HCT116 (cell line): ENCODE measurements around the gene OR2AG1.

ENCODE experiments used
- CEBPB ChIP-seq: IDR thresholded peaks from 2 replicates; pipeline ENCODE4 v1.6.1; 2012; ENCODE audit warnings: low read depth
- SIN3A ChIP-seq: IDR thresholded peaks from 2 replicates; pipeline ENCODE4 v1.6.1; 2012; ENCODE audit warnings: low read depth

DNA sequence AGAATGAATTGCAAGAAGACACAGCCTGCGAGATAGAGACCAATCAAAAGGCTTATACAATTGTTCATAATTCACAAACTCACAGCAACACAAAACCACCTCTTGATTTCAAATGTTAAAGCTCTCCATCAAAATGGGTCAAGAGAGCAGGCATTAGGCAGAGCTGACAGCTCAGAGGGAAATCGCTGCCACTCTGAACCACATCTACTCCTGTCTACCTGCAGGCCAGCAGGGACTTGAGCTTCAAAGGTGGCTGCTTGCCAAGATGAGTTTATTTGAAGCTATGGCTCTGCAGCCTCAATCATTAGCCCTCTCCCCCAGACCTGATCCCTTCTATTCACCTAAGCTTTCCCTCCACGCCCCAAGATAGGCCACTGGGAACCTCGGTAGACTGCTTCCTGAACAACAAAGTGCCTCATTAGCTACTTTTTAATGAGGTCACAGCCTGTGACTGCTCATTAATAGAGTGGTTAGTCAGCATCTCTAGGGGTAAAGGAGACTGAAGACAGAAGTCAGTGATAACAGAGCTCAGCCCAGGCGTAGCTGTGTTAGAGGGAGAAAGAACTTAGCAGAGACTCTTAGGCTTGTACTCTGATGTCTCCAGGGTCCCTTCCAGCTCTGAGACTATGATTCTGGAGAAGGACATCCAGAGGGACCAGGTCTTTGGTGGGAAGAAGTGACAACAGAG is 41.5 kb downstream of the OR2AG1 start:
- TF ChIP-seq CEBPB: no peak
- no peak for TF ChIP-seq SIN3A
